H1 (cell line): ENCODE measurements around the gene CROCC2. TPM values are rescaled to one million over a fixed set of nuclear protein-coding genes. Genes with fewer than 3 reads are reported as not detected.

Experiments
- CTCF ChIA-PET: fragments of 300-600 bp; sonication (Branson Sonifier 250); formaldehyde crosslinking; loops from one replicate; lab custom pipeline; 2021; ENCODE audit not compliant: partially characterized antibody; lab: Charles Lee
- POLR2A ChIA-PET: fragments of 300-600 bp; sonication (Branson Sonifier 250); formaldehyde crosslinking; loops from one replicate; lab custom pipeline; 2021; ENCODE audit warnings: inconsistent platforms; ENCODE audit not compliant: partially characterized antibody; lab: Charles Lee
- DNase-seq, 2 experiments: peaks; one replicate each; pipeline versions ENCODE4 v3.0.0 to v3.0.0-alpha.2; 2010 to 2022; ENCODE audit warnings: low spot score in 2 of 2, low read depth in 1 of 2, mixed read lengths in 1 of 2
- FAIRE-seq: peaks from 2 replicates; lab custom pipeline; 2011; peaks lifted over from hg19 to GRCh38; lab: Jason Lieb, UNC
- H2AFZ ChIP-seq: 2 replicates; pipeline ENCODE4 v1.8.1; 2012; ENCODE audit warnings: low read length, inconsistent platforms
- H2AK5ac ChIP-seq: 2 replicates; pipeline ENCODE4 v1.6.1; 2013; ENCODE audit warnings: low read depth, low read length
- H2BK120ac ChIP-seq: replicated peaks from 2 replicates; pipeline ENCODE3; 2013; ENCODE audit warnings: low read depth, low read length, inconsistent platforms
- H2BK12ac ChIP-seq: 2 replicates; pipeline ENCODE4 v1.6.1; 2013; ENCODE audit warnings: low read depth, low read length
- H2BK15ac ChIP-seq: 2 replicates; pipeline ENCODE4 v1.6.1; 2013; ENCODE audit warnings: low read length
- H2BK20ac ChIP-seq: 2 replicates; pipeline ENCODE4 v1.6.1; 2013; ENCODE audit warnings: low read length
- H2BK5ac ChIP-seq: 2 replicates; pipeline ENCODE4 v1.6.1; 2013; ENCODE audit warnings: low read depth, low read length
- H3K14ac ChIP-seq: 2 replicates; pipeline ENCODE4 v1.6.1; 2013; ENCODE audit warnings: inconsistent platforms; ENCODE audit not compliant: insufficient read length
- H3K18ac ChIP-seq: 2 replicates; pipeline ENCODE4 v1.6.1; 2013; ENCODE audit warnings: low read length; ENCODE audit errors: extremely low read depth
- H3K23ac ChIP-seq: 2 replicates; pipeline ENCODE4 v1.6.1; 2013; ENCODE audit warnings: inconsistent platforms; ENCODE audit not compliant: insufficient read length
- H3K23me2 ChIP-seq: 2 replicates; pipeline ENCODE4 v1.6.1; 2013; ENCODE audit warnings: low read depth, low read length
- H3K27ac ChIP-seq: 2 replicates; pipeline ENCODE4 v1.6.1; 2011; ENCODE audit warnings: low read depth, low read length, inconsistent platforms
- H3K27me3 ChIP-seq, 4 experiments: replicated peaks in 1 of 4; 1 replicate in 1 of 4; 2 replicates in 3 of 4; pipeline versions ENCODE4 v1.6.1 to v1.8.1; 2011 to 2013; ENCODE audit warnings: low read length in 3 of 4, mild to moderate bottlenecking in 3 of 4, inconsistent platforms in 2 of 4, mixed read lengths in 2 of 4, moderate library complexity in 1 of 4; ENCODE audit not compliant: control insufficient read depth in 3 of 4, insufficient read depth in 3 of 4; ENCODE audit errors: extremely low read depth in 1 of 4
- H3K36me3 ChIP-seq, 4 experiments: 2 replicates each; pipeline versions ENCODE4 v1.6.1 to v1.8.1; 2011 to 2013; ENCODE audit warnings: mild to moderate bottlenecking in 4 of 4, low read length in 3 of 4, moderate library complexity in 2 of 4, control low read depth in 1 of 4, inconsistent platforms in 1 of 4; ENCODE audit not compliant: insufficient read depth in 4 of 4, control insufficient read depth in 2 of 4
- H3K4ac ChIP-seq: replicated peaks from 2 replicates; pipeline ENCODE3; 2013; ENCODE audit warnings: low read length, low read depth, mixed read lengths, inconsistent platforms; ENCODE audit not compliant: insufficient read length
- H3K4me1 ChIP-seq, 4 experiments: replicated peaks in 1 of 4; 1 replicate in 1 of 4; 2 replicates in 3 of 4; pipeline versions ENCODE4 v1.6.1 to v1.8.1; 2011 to 2013; ENCODE audit warnings: low read length in 3 of 4, inconsistent platforms in 2 of 4, mixed read lengths in 1 of 4; ENCODE audit not compliant: insufficient read depth in 4 of 4, control insufficient read depth in 3 of 4
- H3K4me2 ChIP-seq, 2 experiments: 2 replicates each; pipeline versions ENCODE4 v1.6.1 to v1.8.1; 2011 to 2013; ENCODE audit warnings: low read depth in 2 of 2, low read length in 2 of 2, control low read depth in 1 of 2, inconsistent platforms in 1 of 2, mild to moderate bottlenecking in 1 of 2; ENCODE audit not compliant: insufficient read depth in 1 of 2
- H3K4me3 ChIP-seq, 4 experiments: fragments of 200-600, 300-600 bp in 1 of 4; sonication (generic), shearing (Covaris generic), sonication (Bioruptor Twin) in 1 of 4; 2 replicates each; pipeline versions ENCODE4 v1.5.1 to v1.8.1; 2011 to 2016; ENCODE audit warnings: low read length in 4 of 4, low read depth in 3 of 4, control low read depth in 2 of 4, inconsistent platforms in 2 of 4, mild to moderate bottlenecking in 2 of 4, mixed read lengths in 1 of 4, moderate library complexity in 1 of 4; ENCODE audit not compliant: insufficient read depth in 2 of 4; ENCODE audit errors: extremely low read depth in 1 of 4
- H3K56ac ChIP-seq: replicated peaks from 2 replicates; pipeline ENCODE3; 2013; ENCODE audit warnings: low read depth, mild to moderate bottlenecking, mixed read lengths, low read length, inconsistent platforms; ENCODE audit not compliant: insufficient read length
- H3K79me1 ChIP-seq: 2 replicates; pipeline ENCODE4 v1.6.1; 2013; ENCODE audit warnings: low read depth, low read length, control low read depth
- H3K79me2 ChIP-seq, 2 experiments: 2 replicates each; pipeline versions ENCODE4 v1.6.1 to v1.8.1; 2012 to 2013; ENCODE audit warnings: low read length in 2 of 2, mild to moderate bottlenecking in 2 of 2, inconsistent platforms in 1 of 2; ENCODE audit not compliant: insufficient read depth in 2 of 2, control insufficient read depth in 1 of 2
- H3K9ac ChIP-seq, 4 experiments: replicated peaks in 1 of 4; 1 replicate in 1 of 4; 2 replicates in 3 of 4; pipeline versions ENCODE4 v1.6.1 to v1.8.1; 2011 to 2013; ENCODE audit warnings: low read depth in 3 of 4, low read length in 3 of 4, control low read depth in 2 of 4, mild to moderate bottlenecking in 2 of 4, moderate library complexity in 2 of 4, inconsistent platforms in 1 of 4; ENCODE audit errors: extremely low read depth in 1 of 4
- H3K9me3 ChIP-seq, 2 experiments: 2 replicates each; pipeline versions ENCODE4 v1.6.1 to v1.8.1; 2012 to 2013; ENCODE audit warnings: mild to moderate bottlenecking in 2 of 2, moderate library complexity in 2 of 2, control low read depth in 1 of 2, inconsistent platforms in 1 of 2, low read depth in 1 of 2, low read length in 1 of 2, mixed read lengths in 1 of 2; ENCODE audit not compliant: insufficient read depth in 2 of 2
- H4K20me1 ChIP-seq, 2 experiments: replicated peaks in 1 of 2; 2 replicates each; pipeline versions ENCODE3 to v1.8.1; 2011 to 2013; ENCODE audit warnings: inconsistent platforms in 2 of 2, low read length in 2 of 2, mild to moderate bottlenecking in 1 of 2; ENCODE audit not compliant: insufficient read depth in 2 of 2, control insufficient read depth in 1 of 2
- H4K5ac ChIP-seq: 2 replicates; pipeline ENCODE4 v1.6.1; 2013; ENCODE audit warnings: low read length, low read depth, mixed read lengths, inconsistent platforms; ENCODE audit not compliant: insufficient read length
- H4K8ac ChIP-seq: 2 replicates; pipeline ENCODE4 v1.8.0; 2013; ENCODE audit warnings: mild to moderate bottlenecking, moderate library complexity, low read length, inconsistent platforms; ENCODE audit not compliant: insufficient read depth; ENCODE audit errors: extremely low read depth
- H4K91ac ChIP-seq: replicated peaks from 2 replicates; pipeline ENCODE3; 2013; ENCODE audit warnings: low read length, mixed read lengths, inconsistent platforms; ENCODE audit not compliant: insufficient read length
- CEBPB ChIP-seq: IDR thresholded peaks from 2 replicates; pipeline ENCODE4 v1.6.1; 2012; ENCODE audit warnings: low read depth, low read length
- CHD1 ChIP-seq: IDR thresholded peaks from 2 replicates; pipeline ENCODE4 v1.6.1; 2012; ENCODE audit warnings: low read depth, low read length, improper control_type of control experiment
- CREB1 ChIP-seq: IDR thresholded peaks from 2 replicates; pipeline ENCODE4 v1.6.1; 2012; ENCODE audit warnings: inconsistent platforms
- EZH2 ChIP-seq: fragments of 200-600 bp; sonication (generic); IDR thresholded peaks from 2 replicates; pipeline ENCODE4 v1.7.1; 2012; ENCODE audit warnings: low read depth, mild to moderate bottlenecking, moderate library complexity, low read length, inconsistent platforms; ENCODE audit not compliant: severe bottlenecking
- HDAC2 ChIP-seq, 2 experiments: fragments of 300-600 bp in 1 of 2; sonication (generic) in 1 of 2; IDR thresholded peaks; 2 replicates each; pipeline ENCODE4 v1.6.1; 2011 to 2012; ENCODE audit warnings: low read depth in 2 of 2, low read length in 2 of 2, mild to moderate bottlenecking in 2 of 2, moderate library complexity in 2 of 2, borderline replicate concordance in 1 of 2, inconsistent platforms in 1 of 2
- KDM1A ChIP-seq: fragments of 200-600, 300-600 bp; sonication (generic); IDR thresholded peaks from 2 replicates; pipeline ENCODE4 v1.7.1; 2016; ENCODE audit warnings: mild to moderate bottlenecking, low read length, borderline replicate concordance
- SRF ChIP-seq: IDR thresholded peaks from 2 replicates; pipeline ENCODE4 v1.6.1; 2011; ENCODE audit warnings: mild to moderate bottlenecking, low read depth, low read length, moderate library complexity
- TAF1 ChIP-seq: IDR thresholded peaks from 2 replicates; pipeline ENCODE4 v1.6.1; 2011; ENCODE audit warnings: mild to moderate bottlenecking, low read depth, low read length
- TBP ChIP-seq: IDR thresholded peaks from 2 replicates; pipeline ENCODE4 v1.6.1; 2011; ENCODE audit warnings: low read depth, low read length, improper control_type of control experiment
- TEAD4 ChIP-seq: IDR thresholded peaks from 2 replicates; pipeline ENCODE4 v1.6.1; 2012; ENCODE audit warnings: low read depth, low read length, inconsistent platforms, mixed read lengths
- USF2 ChIP-seq: IDR thresholded peaks from 2 replicates; pipeline ENCODE4 v1.6.1; 2011; ENCODE audit warnings: low read length, improper control_type of control experiment
- WGBS, 2 experiments: shearing (Covaris generic) in 1 of 2; methylation state at CpG; one replicate each; pipeline versions ENCODE4 v1.1.6 to v1.1.7; 2013 to 2015; ENCODE audit warnings: low lambda C conversion rate in 2 of 2, mixed read lengths in 2 of 2, inconsistent platforms in 1 of 2, low coverage in 1 of 2, missing lambda C conversion rate in 1 of 2; ENCODE audit not compliant: insufficient replicate concordance in 2 of 2, insufficient coverage in 1 of 2, insufficient read length in 1 of 2; ENCODE audit errors: extremely low coverage in 1 of 2, missing lambda C conversion rate in 1 of 2; 5-methylcytosine and 5-hydroxymethylcytosine counted together
- polyA plus RNA-seq, 7 experiments: library from polyadenylated mRNA; depleted of rRNA in 3 of 7; stranded (reverse) in 5 of 7; unstranded in 2 of 7; fragments of >200 nt in 5 of 7; fragments of 200-250 nt in 2 of 7; gene quantifications; 1 replicate in 5 of 7; 2 replicates in 1 of 7; 4 replicates in 1 of 7; pipeline versions ENCODE4 v1.2.1 to v1.2.3, GENCODE V29; 2011 to 2013; ENCODE audit warnings: missing spikeins in 2 of 7, mixed read lengths in 2 of 7
- total RNA-seq: library from RNA; stranded (reverse); fragmentation: NEBNext Ultra II Directional; extraction: Animal tissue kit (Norgen Biotek cat#: 25700); gene quantifications from 2 replicates; pipeline ENCODE4 v1.2.1, GENCODE V29; 2021

CROCC2 gene
- total and polyA plus RNA-seq, 2 of the 8 experiments (the other 6 are each of a cell fraction or from before 2014, with no cell fraction given), result not detected

GRCh38 chr2:240869109-240869955 is 36.8 kb upstream of the CROCC2 start:
- CTCF ChIA-PET, result interaction anchor here (0.7 to 2.3 kb wide), 5 partner anchors 12 to 48 kb away, joined by 3 to 9 read pairs (median 4); no protein-coding TSS in a partner anchor
- TF ChIP-seq TEAD4 (no peak), USF2 (no peak), EZH2 (no peak), HDAC2 (IDR thresholded peaks at IDR 0.05; ENCODE audit: borderline replicate concordance in 1 of 2, low read depth in 2 of 2, low read length in 2 of 2) (no peak), TBP (no peak), CEBPB (no peak), CREB1 (no peak), SRF (no peak), CHD1 (no peak), KDM1A (no peak), TAF1 (no peak)

More at GRCh38 chr2:240869109-240869955, 36.8 kb upstream of the CROCC2 start:
- H3K27ac ChIP-seq, result no peak overlapping the region
- H3K4me3 ChIP-seq, result no peak overlapping the region
- H3K36me3 ChIP-seq, result no peaks in the 10 kb centered on the region
- no peaks in the 10 kb centered on the region; a peak in 1 of 7 replicates for H3K4me1 ChIP-seq
- DNase-seq (no peak), FAIRE-seq (no peak)
- no peaks in the 10 kb centered on the region for H4K20me1 ChIP-seq
- no peak overlapping the region for H4K91ac ChIP-seq
- H3K9me3 ChIP-seq, result no peaks in the 10 kb centered on the region
- no peak overlapping the region for H3K4me2 ChIP-seq
- H3K27me3 ChIP-seq, result no peaks in the 10 kb centered on the region
- H3K23ac ChIP-seq, result no peak overlapping the region
- H2BK120ac ChIP-seq, result no peak overlapping the region
- no peak overlapping the region for H2BK20ac ChIP-seq
- no peak overlapping the region for H4K5ac ChIP-seq
- POLR2A ChIA-PET, result no interaction called here
- H2AFZ ChIP-seq, result no peak overlapping the region
- H4K8ac ChIP-seq, result no peak overlapping the region
- no peak overlapping the region; the same call in 1 of the 2 replicates for H2BK5ac ChIP-seq
- no peak overlapping the region for H3K9ac ChIP-seq
- H3K79me1 ChIP-seq, result no peaks in the 10 kb centered on the region
- H3K14ac ChIP-seq, result no peak overlapping the region
- H3K4ac ChIP-seq, result no peak overlapping the region
- no peaks in the 10 kb centered on the region for H3K79me2 ChIP-seq
- H3K18ac ChIP-seq, result no peak overlapping the region
- no peak overlapping the region for H3K56ac ChIP-seq
- 86% methylated on average over 25 of the region's 25 CpGs; no CpG with 5 or more reads in 1 of the 2 experiments for WGBS, 2 experiments
- H2BK12ac ChIP-seq, result no peak overlapping the region
- H2AK5ac ChIP-seq, result no peak overlapping the region
- H2BK15ac ChIP-seq, result no peak overlapping the region
- H3K23me2 ChIP-seq, result no peaks in the 10 kb centered on the region
